ENCODE results near the gene TCP11L2.

GRCh38 chr12:106348411-106348810 lies 45.9 kb downstream of the TCP11L2 start:
- TF ChIP-seq CTCF (IDR thresholded peaks at IDR 0.05; ENCODE audit: insufficient read depth, low read depth, low read length), result no peak
- TF ChIP-seq EZH2 (IDR thresholded peaks at IDR 0.05; ENCODE audit: insufficient read depth, low read length), result no peak

All from astrocyte (in vitro differentiated cells and primary cell).